GM12878 (cell line): ENCODE results near the gene TMIGD3.

Source experiments
- EGR1 ChIP-seq, 2 experiments: IDR thresholded peaks; 1 replicate in 1 of 2; 2 replicates in 1 of 2; pipeline ENCODE4 v1.6.1; 2011 to 2012; ENCODE audit warnings: low read depth in 2 of 2, low read length in 2 of 2, borderline replicate concordance in 1 of 2, mild to moderate bottlenecking in 1 of 2, moderate library complexity in 1 of 2
- EZH2 ChIP-seq: IDR thresholded peaks from 2 replicates; pipeline ENCODE4 v1.6.1; 2012; ENCODE audit warnings: low read depth, mild to moderate bottlenecking, control low read depth, inconsistent platforms, low read length, borderline replicate concordance; ENCODE audit not compliant: control insufficient read depth
- KDM1A ChIP-seq: fragments of 200-600 bp; sonication (generic); IDR thresholded peaks from 2 replicates; pipeline ENCODE4 v1.6.1; 2016; ENCODE audit warnings: borderline replicate concordance
- MXI1 ChIP-seq: fragments of 150-350 bp; IDR thresholded peaks from 2 replicates; pipeline ENCODE4 v1.6.1; 2011; ENCODE audit warnings: low read depth, mild to moderate bottlenecking, inconsistent platforms, low read length, improper control_type of control experiment
- POLR2AphosphoS5 ChIP-seq: IDR thresholded peaks from 2 replicates; pipeline ENCODE4 v1.6.1; 2011; ENCODE audit warnings: mild to moderate bottlenecking, low read length, inconsistent platforms
- SIN3A ChIP-seq: IDR thresholded peaks from 2 replicates; pipeline ENCODE4 v1.6.1; 2012; ENCODE audit warnings: low read depth, low read length, improper control_type of control experiment
- SMC3 ChIP-seq: IDR thresholded peaks from 2 replicates; pipeline ENCODE4 v1.6.1; 2011; ENCODE audit warnings: low read length, improper control_type of control experiment, borderline replicate concordance
- ZNF274 ChIP-seq: IDR thresholded peaks from one replicate; pipeline ENCODE4 v1.8.0; 2011; ENCODE audit not compliant: insufficient read length, insufficient read depth
- ZSCAN29 ChIP-seq: fragments of 450-650 bp; IDR thresholded peaks from 2 replicates; pipeline ENCODE4 v1.6.1; 2017; ENCODE audit warnings: mild to moderate bottlenecking, moderate library complexity
- TF ChIP-seq, protein P1 (sequence below), 3 experiments: IDR thresholded peaks in 2 of 3; conservative IDR thresholded peaks in 1 of 3; 2 replicates each; pipeline ENCODE4 v1.5.1; 2011; ENCODE audit warnings: low read depth in 3 of 3, low read length in 3 of 3, mild to moderate bottlenecking in 3 of 3, control low read depth in 2 of 3, moderate library complexity in 2 of 3, inconsistent platforms in 1 of 3, mixed read lengths in 1 of 3; ENCODE audit not compliant: control insufficient read depth in 2 of 3, insufficient read depth in 1 of 3; ENCODE audit errors: extremely low read depth in 1 of 3
- TF ChIP-seq, protein P2 (sequence below): IDR thresholded peaks from 2 replicates; pipeline ENCODE4 v1.6.1; 2012; ENCODE audit warnings: improper control_type of control experiment, low read depth, low read length; ENCODE audit not compliant: insufficient replicate concordance
- TF ChIP-seq, protein P3 (sequence below): fragments of 450-650 bp; IDR thresholded peaks from 2 replicates; pipeline ENCODE4 v1.6.1; 2016; ENCODE audit warnings: mild to moderate bottlenecking, moderate library complexity, borderline replicate concordance

DNA sequence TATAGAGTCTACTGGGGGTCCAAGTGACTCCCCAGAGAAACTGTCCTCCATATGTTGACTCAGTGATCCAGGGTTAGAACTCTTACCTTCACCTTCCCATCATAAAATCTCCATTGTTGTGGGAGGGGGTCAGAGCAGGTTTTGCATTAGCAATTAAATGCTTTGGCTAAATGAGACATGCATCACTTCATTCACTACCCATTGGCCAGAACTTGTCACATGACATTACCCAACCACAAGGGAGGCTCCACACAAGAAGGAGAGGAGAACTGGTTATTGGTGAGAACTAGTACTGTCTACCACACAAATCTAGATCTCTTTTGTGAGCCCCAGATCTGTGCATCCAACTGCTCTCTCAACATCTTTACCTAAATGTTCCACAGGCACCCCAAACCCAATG, 33.9 kb downstream of the TMIGD3 start:
- TF ChIP-seq KDM1A: no peak
- TF ChIP-seq ZSCAN29: no peak
- TF ChIP-seq SIN3A: no peak
- TF ChIP-seq, protein P1, sequence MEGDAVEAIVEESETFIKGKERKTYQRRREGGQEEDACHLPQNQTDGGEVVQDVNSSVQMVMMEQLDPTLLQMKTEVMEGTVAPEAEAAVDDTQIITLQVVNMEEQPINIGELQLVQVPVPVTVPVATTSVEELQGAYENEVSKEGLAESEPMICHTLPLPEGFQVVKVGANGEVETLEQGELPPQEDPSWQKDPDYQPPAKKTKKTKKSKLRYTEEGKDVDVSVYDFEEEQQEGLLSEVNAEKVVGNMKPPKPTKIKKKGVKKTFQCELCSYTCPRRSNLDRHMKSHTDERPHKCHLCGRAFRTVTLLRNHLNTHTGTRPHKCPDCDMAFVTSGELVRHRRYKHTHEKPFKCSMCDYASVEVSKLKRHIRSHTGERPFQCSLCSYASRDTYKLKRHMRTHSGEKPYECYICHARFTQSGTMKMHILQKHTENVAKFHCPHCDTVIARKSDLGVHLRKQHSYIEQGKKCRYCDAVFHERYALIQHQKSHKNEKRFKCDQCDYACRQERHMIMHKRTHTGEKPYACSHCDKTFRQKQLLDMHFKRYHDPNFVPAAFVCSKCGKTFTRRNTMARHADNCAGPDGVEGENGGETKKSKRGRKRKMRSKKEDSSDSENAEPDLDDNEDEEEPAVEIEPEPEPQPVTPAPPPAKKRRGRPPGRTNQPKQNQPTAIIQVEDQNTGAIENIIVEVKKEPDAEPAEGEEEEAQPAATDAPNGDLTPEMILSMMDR (IDR thresholded peaks at IDR 0.05 in 2 of 3, conservative IDR thresholded peaks at IDR 0.05 in 1 of 3; ENCODE audit: control insufficient read depth in 2 of 3, extremely low read depth in 1 of 3, insufficient read depth in 1 of 3, low read depth in 3 of 3, low read length in 3 of 3): no peak
- no peak for TF ChIP-seq EGR1 (IDR thresholded peaks at IDR 0.05; ENCODE audit: borderline replicate concordance in 1 of 2, low read depth in 2 of 2, low read length in 2 of 2)
- no peak for TF ChIP-seq EZH2
- TF ChIP-seq, protein P2, sequence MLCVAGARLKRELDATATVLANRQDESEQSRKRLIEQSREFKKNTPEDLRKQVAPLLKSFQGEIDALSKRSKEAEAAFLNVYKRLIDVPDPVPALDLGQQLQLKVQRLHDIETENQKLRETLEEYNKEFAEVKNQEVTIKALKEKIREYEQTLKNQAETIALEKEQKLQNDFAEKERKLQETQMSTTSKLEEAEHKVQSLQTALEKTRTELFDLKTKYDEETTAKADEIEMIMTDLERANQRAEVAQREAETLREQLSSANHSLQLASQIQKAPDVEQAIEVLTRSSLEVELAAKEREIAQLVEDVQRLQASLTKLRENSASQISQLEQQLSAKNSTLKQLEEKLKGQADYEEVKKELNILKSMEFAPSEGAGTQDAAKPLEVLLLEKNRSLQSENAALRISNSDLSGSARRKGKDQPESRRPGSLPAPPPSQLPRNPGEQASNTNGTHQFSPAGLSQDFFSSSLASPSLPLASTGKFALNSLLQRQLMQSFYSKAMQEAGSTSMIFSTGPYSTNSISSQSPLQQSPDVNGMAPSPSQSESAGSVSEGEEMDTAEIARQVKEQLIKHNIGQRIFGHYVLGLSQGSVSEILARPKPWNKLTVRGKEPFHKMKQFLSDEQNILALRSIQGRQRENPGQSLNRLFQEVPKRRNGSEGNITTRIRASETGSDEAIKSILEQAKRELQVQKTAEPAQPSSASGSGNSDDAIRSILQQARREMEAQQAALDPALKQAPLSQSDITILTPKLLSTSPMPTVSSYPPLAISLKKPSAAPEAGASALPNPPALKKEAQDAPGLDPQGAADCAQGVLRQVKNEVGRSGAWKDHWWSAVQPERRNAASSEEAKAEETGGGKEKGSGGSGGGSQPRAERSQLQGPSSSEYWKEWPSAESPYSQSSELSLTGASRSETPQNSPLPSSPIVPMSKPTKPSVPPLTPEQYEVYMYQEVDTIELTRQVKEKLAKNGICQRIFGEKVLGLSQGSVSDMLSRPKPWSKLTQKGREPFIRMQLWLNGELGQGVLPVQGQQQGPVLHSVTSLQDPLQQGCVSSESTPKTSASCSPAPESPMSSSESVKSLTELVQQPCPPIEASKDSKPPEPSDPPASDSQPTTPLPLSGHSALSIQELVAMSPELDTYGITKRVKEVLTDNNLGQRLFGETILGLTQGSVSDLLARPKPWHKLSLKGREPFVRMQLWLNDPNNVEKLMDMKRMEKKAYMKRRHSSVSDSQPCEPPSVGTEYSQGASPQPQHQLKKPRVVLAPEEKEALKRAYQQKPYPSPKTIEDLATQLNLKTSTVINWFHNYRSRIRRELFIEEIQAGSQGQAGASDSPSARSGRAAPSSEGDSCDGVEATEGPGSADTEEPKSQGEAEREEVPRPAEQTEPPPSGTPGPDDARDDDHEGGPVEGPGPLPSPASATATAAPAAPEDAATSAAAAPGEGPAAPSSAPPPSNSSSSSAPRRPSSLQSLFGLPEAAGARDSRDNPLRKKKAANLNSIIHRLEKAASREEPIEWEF: no peak
- TF ChIP-seq MXI1: no peak
- TF ChIP-seq POLR2AphosphoS5: no peak
- TF ChIP-seq, protein P3, sequence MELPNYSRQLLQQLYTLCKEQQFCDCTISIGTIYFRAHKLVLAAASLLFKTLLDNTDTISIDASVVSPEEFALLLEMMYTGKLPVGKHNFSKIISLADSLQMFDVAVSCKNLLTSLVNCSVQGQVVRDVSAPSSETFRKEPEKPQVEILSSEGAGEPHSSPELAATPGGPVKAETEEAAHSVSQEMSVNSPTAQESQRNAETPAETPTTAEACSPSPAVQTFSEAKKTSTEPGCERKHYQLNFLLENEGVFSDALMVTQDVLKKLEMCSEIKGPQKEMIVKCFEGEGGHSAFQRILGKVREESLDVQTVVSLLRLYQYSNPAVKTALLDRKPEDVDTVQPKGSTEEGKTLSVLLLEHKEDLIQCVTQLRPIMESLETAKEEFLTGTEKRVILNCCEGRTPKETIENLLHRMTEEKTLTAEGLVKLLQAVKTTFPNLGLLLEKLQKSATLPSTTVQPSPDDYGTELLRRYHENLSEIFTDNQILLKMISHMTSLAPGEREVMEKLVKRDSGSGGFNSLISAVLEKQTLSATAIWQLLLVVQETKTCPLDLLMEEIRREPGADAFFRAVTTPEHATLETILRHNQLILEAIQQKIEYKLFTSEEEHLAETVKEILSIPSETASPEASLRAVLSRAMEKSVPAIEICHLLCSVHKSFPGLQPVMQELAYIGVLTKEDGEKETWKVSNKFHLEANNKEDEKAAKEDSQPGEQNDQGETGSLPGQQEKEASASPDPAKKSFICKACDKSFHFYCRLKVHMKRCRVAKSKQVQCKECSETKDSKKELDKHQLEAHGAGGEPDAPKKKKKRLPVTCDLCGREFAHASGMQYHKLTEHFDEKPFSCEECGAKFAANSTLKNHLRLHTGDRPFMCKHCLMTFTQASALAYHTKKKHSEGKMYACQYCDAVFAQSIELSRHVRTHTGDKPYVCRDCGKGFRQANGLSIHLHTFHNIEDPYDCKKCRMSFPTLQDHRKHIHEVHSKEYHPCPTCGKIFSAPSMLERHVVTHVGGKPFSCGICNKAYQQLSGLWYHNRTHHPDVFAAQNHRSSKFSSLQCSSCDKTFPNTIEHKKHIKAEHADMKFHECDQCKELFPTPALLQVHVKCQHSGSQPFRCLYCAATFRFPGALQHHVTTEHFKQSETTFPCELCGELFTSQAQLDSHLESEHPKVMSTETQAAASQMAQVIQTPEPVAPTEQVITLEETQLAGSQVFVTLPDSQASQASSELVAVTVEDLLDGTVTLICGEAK: no peak
- no peak for TF ChIP-seq ZNF274
- no peak for TF ChIP-seq SMC3
